ENCODE measurements around the gene ADAMTS17. TPM values are rescaled to one million over a fixed set of nuclear protein-coding genes. Genes with fewer than 3 reads are reported as not detected.

The ADAMTS17 gene
- total RNA-seq, 1 experiment from 2014 or later: 1.6 TPM

DNA sequence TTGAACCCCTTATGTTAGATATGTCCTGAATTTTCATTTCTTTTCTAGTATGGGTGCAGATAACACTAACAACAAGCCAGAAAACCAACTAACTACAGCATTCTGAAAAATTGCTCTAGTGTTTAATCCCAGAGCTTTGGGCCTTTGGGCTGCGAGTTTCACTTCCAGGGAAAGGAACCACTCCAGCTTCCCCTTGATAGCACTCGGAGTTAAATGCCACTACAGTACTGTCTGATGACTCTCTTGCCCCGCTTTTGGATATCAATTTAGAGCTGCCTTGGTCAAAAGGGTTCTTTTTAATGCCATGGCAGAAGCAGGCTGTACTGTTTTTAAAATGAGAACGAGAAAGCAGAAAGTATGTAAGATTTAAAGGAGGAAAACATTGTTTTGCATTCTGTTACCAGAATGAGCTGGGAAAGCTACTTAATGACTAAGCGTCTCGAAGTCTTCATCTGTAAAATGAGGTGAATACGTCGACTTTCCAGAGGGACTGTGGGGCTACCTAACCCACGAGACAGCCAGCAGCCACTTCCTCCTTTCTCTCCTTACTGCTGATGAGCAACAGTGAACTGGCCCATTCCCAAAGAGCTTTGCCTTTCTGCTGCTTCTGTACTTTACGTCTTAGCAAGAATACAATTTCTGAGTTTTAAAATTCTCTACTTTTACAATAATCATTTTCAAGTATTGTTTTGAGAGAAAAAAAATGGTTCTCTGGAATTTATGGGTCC, 309.3 kb downstream of the ADAMTS17 start:
- no peak overlapping the region for H3K4me3 ChIP-seq (ENCODE audit: low read depth in 2 of 2, low read length in 2 of 2)
- ATAC-seq (no peak), DNase-seq (ENCODE audit: low read depth, low spot score) (no peak)
- CTCF ChIA-PET: no interaction called here
- BruUV-seq (replicated peaks): no TSS peak
- H3K27me3 ChIP-seq (ENCODE audit: control insufficient read depth, insufficient read depth, low read length): no peaks in the 10 kb centered on the region
- peaks cover 5% of the 10 kb centered on the region; the same call in 1 of the 2 replicates for H3K9me3 ChIP-seq (ENCODE audit: control insufficient read depth, insufficient read depth, low read depth, low read length)
- TF ChIP-seq TCF7L2 (IDR thresholded peaks at IDR 0.05; ENCODE audit: low read depth, low read length) (no peak), POLR2AphosphoS5 (IDR thresholded peaks at IDR 0.05; ENCODE audit: low read depth, low read length) (no peak), SIN3A (IDR thresholded peaks at IDR 0.05; ENCODE audit: borderline replicate concordance, insufficient read depth, low read depth, low read length) (no peak)
- TF ChIP-seq, protein P1, sequence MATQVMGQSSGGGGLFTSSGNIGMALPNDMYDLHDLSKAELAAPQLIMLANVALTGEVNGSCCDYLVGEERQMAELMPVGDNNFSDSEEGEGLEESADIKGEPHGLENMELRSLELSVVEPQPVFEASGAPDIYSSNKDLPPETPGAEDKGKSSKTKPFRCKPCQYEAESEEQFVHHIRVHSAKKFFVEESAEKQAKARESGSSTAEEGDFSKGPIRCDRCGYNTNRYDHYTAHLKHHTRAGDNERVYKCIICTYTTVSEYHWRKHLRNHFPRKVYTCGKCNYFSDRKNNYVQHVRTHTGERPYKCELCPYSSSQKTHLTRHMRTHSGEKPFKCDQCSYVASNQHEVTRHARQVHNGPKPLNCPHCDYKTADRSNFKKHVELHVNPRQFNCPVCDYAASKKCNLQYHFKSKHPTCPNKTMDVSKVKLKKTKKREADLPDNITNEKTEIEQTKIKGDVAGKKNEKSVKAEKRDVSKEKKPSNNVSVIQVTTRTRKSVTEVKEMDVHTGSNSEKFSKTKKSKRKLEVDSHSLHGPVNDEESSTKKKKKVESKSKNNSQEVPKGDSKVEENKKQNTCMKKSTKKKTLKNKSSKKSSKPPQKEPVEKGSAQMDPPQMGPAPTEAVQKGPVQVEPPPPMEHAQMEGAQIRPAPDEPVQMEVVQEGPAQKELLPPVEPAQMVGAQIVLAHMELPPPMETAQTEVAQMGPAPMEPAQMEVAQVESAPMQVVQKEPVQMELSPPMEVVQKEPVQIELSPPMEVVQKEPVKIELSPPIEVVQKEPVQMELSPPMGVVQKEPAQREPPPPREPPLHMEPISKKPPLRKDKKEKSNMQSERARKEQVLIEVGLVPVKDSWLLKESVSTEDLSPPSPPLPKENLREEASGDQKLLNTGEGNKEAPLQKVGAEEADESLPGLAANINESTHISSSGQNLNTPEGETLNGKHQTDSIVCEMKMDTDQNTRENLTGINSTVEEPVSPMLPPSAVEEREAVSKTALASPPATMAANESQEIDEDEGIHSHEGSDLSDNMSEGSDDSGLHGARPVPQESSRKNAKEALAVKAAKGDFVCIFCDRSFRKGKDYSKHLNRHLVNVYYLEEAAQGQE (IDR thresholded peaks at IDR 0.05; ENCODE audit: insufficient read depth in 1 of 2, low read depth in 2 of 2, low read length in 1 of 2): no peak
- TF ChIP-seq, protein P2, sequence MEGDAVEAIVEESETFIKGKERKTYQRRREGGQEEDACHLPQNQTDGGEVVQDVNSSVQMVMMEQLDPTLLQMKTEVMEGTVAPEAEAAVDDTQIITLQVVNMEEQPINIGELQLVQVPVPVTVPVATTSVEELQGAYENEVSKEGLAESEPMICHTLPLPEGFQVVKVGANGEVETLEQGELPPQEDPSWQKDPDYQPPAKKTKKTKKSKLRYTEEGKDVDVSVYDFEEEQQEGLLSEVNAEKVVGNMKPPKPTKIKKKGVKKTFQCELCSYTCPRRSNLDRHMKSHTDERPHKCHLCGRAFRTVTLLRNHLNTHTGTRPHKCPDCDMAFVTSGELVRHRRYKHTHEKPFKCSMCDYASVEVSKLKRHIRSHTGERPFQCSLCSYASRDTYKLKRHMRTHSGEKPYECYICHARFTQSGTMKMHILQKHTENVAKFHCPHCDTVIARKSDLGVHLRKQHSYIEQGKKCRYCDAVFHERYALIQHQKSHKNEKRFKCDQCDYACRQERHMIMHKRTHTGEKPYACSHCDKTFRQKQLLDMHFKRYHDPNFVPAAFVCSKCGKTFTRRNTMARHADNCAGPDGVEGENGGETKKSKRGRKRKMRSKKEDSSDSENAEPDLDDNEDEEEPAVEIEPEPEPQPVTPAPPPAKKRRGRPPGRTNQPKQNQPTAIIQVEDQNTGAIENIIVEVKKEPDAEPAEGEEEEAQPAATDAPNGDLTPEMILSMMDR (IDR thresholded peaks at IDR 0.05): no peak
- in situ Hi-C loops (cut with HindIII; ENCODE audit: low pct_unique_long_range_greater_than_20kb, low sequenced_read_pairs): no loop called here
- POLR2A ChIA-PET: no interaction called here
- intact Hi-C loops (cut with micrococcal nuclease; ENCODE audit: unreplicated experiment): no loop called here
- H3K27ac ChIP-seq (ENCODE audit: low read length): no peak overlapping the region
- H3K4me1 ChIP-seq (ENCODE audit: control insufficient read depth, insufficient read depth, low read length): no peaks in the 10 kb centered on the region
- no peaks in the 10 kb centered on the region for H3K36me3 ChIP-seq (ENCODE audit: control insufficient read depth, insufficient read depth, low read length)

DNA sequence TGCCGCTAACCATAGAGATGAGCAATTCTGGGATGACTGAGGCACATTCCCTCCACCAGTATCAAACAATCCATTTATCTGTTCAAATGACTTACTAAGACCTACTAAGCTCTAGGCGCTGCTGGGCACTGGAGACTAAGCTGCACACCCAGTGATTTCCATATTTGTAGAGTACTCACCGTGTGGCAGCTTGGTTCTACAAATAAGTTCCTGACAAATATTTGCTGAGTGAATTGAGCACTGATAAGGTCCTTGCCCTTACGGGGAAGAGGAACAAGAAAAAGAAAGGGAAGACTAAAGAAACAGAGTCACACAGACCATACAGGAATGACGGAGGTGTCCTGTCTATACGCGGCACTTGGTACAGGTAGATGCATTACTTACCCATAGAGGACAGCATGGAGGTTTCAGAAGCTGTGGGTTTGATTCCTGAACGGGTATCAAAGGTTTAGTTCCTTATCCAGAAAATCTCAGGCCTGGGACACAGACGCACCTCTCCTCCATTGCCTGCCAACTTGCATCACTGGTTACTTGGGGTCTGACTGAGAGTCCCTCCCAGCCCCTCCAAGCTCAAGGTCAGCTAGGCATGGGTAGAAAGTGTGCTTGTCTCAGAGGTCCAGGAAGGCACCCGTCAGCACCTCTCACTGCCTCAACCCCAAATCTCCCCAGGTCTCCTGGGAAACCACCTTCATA, 310.0 kb downstream of the ADAMTS17 start:
- TF ChIP-seq, protein P1 (IDR thresholded peaks at IDR 0.05; ENCODE audit: insufficient read depth in 1 of 2, low read depth in 2 of 2, low read length in 1 of 2): no peak
- no peak for TF ChIP-seq TCF7L2 (IDR thresholded peaks at IDR 0.05; ENCODE audit: low read depth, low read length)
- ChIA-PET CTCF (no interaction called here), POLR2A (no interaction called here)
- BruUV-seq (replicated peaks): no TSS peak
- Histone ChIP-seq H3K36me3 (ENCODE audit: control insufficient read depth, insufficient read depth, low read length) (no peaks in the 10 kb centered on the region), H3K27ac (ENCODE audit: low read length) (no peak overlapping the region), H3K4me1 (ENCODE audit: control insufficient read depth, insufficient read depth, low read length) (no peaks in the 10 kb centered on the region), H3K9me3 (ENCODE audit: control insufficient read depth, insufficient read depth, low read depth, low read length) (peaks cover 7% of the 10 kb centered on the region; the same call in 1 of the 2 replicates), H3K4me3 (ENCODE audit: low read depth in 2 of 2, low read length in 2 of 2) (no peak overlapping the region), H3K27me3 (ENCODE audit: control insufficient read depth, insufficient read depth, low read length) (no peaks in the 10 kb centered on the region)
- ATAC-seq (no peak), DNase-seq (ENCODE audit: low read depth, low spot score) (no peak)
- in situ Hi-C loops (cut with HindIII; ENCODE audit: low pct_unique_long_range_greater_than_20kb, low sequenced_read_pairs): no loop called here
- intact Hi-C loops (cut with micrococcal nuclease; ENCODE audit: unreplicated experiment): no loop called here
